Measurements from ENCODE around the gene ENHO. TPM values are rescaled to one million over a fixed set of nuclear protein-coding genes. Genes with fewer than 3 reads are reported as not detected.

The ENHO gene
- total RNA-seq, 4 donors from 2014 or later = 0.50 to 2.0 (median 1.1) TPM; not detected in 1

GRCh38 chr9:34550681-34551270 lies 28.0 kb upstream of the ENHO start:
- WGBS = 68% methylated on average over 5 of the region's 5 CpGs
- Histone ChIP-seq H3K4me1 (peaks cover 0 to 17% (median 4%) of the 10 kb centered on the region in 4 donors), H3K9me3 (no peaks in the 10 kb centered on the region), H3K27me3 (peaks cover 0 to 30% (median 0%) of the 10 kb centered on the region in 4 donors), H3K4me3 (no peak overlapping the region), H3K36me3 (no peaks in the 10 kb centered on the region), H3K27ac (replicated peaks in 1 of 4) (no peak overlapping the region)
- intact Hi-C loops (cut with DNase I) = no loop called here
- DNase-seq (ENCODE audit: extremely low spot score) = no peak
- TF ChIP-seq CTCF (IDR thresholded peaks at IDR 0.05) (no peak), POLR2AphosphoS5 (IDR thresholded peaks at IDR 0.05) (no peak), EP300 (IDR thresholded peaks at IDR 0.05) (no peak), POLR2A (IDR thresholded peaks at IDR 0.05; ENCODE audit: low read depth) (no peak)

- intact Hi-C loops (cut with DNase I) = no loop called here
- no peak overlapping the region for H3K27ac ChIP-seq (replicated peaks in 1 of 4)
- no peak for DNase-seq (ENCODE audit: extremely low spot score)
- peaks cover 0 to 34% (median 0%) of the 10 kb centered on the region in 4 donors for H3K27me3 ChIP-seq
- no peaks in the 10 kb centered on the region for H3K9me3 ChIP-seq
- peaks cover 0 to 17% (median 4%) of the 10 kb centered on the region in 4 donors for H3K4me1 ChIP-seq
- WGBS = 100% methylated on average over 5 of the region's 12 CpGs
- H3K4me3 ChIP-seq = no peak overlapping the region
- TF ChIP-seq POLR2A (IDR thresholded peaks at IDR 0.05; ENCODE audit: low read depth) (no peak), POLR2AphosphoS5 (IDR thresholded peaks at IDR 0.05) (no peak), EP300 (IDR thresholded peaks at IDR 0.05) (no peak), CTCF (IDR thresholded peaks at IDR 0.05) (no peak)
- no peaks in the 10 kb centered on the region for H3K36me3 ChIP-seq
These were observed 27.4 kb upstream of the ENHO start for GRCh38 chr9:34550016-34550680.

GRCh38 chr9:34549407-34549732 lies 26.6 kb upstream of the ENHO start:
- Histone ChIP-seq H3K27ac (replicated peaks in 1 of 4) (no peak overlapping the region), H3K36me3 (no peaks in the 10 kb centered on the region), H3K27me3 (peaks cover 0 to 34% (median 0%) of the 10 kb centered on the region in 4 donors), H3K4me1 (peaks cover 0 to 17% (median 4%) of the 10 kb centered on the region in 4 donors), H3K4me3 (no peak overlapping the region), H3K9me3 (no peaks in the 10 kb centered on the region)
- DNase-seq (ENCODE audit: extremely low spot score) = no peak
- TF ChIP-seq EP300 (IDR thresholded peaks at IDR 0.05) = no peak
- no peak for TF ChIP-seq CTCF (IDR thresholded peaks at IDR 0.05)
- no peak for TF ChIP-seq POLR2AphosphoS5 (IDR thresholded peaks at IDR 0.05)
- no peak for TF ChIP-seq POLR2A (IDR thresholded peaks at IDR 0.05; ENCODE audit: low read depth)
- WGBS = no CpG with 5 or more reads among the region's 5 CpGs
- intact Hi-C loops (cut with DNase I) = loop anchor here (5.0 kb wide), 1 partner anchor 147 kb away; no protein-coding TSS in a partner anchor

- H3K4me3 ChIP-seq = no peak overlapping the region
- intact Hi-C loops (cut with DNase I) = loop anchor here (1.0 to 5.0 kb wide), 2 partner anchors 43 to 146 kb away; no protein-coding TSS in a partner anchor
- peaks cover 0 to 30% (median 0%) of the 10 kb centered on the region in 4 donors for H3K27me3 ChIP-seq
- WGBS = 17% methylated on average over 9 of the region's 13 CpGs
- no peaks in the 10 kb centered on the region for H3K36me3 ChIP-seq
- TF ChIP-seq POLR2A (IDR thresholded peaks at IDR 0.05; ENCODE audit: low read depth) (no peak), POLR2AphosphoS5 (IDR thresholded peaks at IDR 0.05) (peak in 1 of 2 donors; percentile 14), CTCF (IDR thresholded peaks at IDR 0.05) (peak; percentile 75 to 82 (median 82))
- no peak for DNase-seq (ENCODE audit: extremely low spot score)
- peaks cover 0 to 17% (median 4%) of the 10 kb centered on the region in 4 donors for H3K4me1 ChIP-seq
- H3K27ac ChIP-seq (replicated peaks in 1 of 4) = no peak overlapping the region
- no peaks in the 10 kb centered on the region for H3K9me3 ChIP-seq
These were observed 25.3 kb upstream of the ENHO start for GRCh38 chr9:34547960-34548611.

Data from esophagus muscularis mucosa (tissue), 4 donors.